HepG2 (cell line): ENCODE data around the gene ADAR. TPM values are rescaled to one million over a fixed set of nuclear protein-coding genes. Genes with fewer than 3 reads are reported as not detected.
A peak's percentile ranks its signal among the peaks of the same experiment; 100 is the strongest.

ENCODE experiments used
- ATAC-seq: fragments of 200-7000 bp; cut with Tn5 transposase; 3 replicates; pipeline ENCODE4 v1.9.1; 2020; ENCODE audit warnings: mild to moderate bottlenecking, moderate library complexity
- BruUV-seq: library from RNA; stranded (reverse); fragments of 400-500 nt; replicated peaks from 2 replicates; lab custom pipeline; 2021; lab: Mats Ljungman, UMichigan
- CTCF ChIA-PET: fragments of 300-600 bp; formaldehyde crosslinking; extraction: SDS; loops from one replicate; lab custom pipeline; 2021; ENCODE audit warnings: low total read pairs, inconsistent platforms, low intra/inter-chr PET ratio; lab: Yijun Ruan, JAX
- POLR2A ChIA-PET: fragments of 350-600 bp; sonication (Branson Sonifier 250); formaldehyde crosslinking; loops from one replicate; lab custom pipeline; 2020; ENCODE audit warnings: antibody characterized with exemption, inconsistent platforms; lab: Yijun Ruan, JAX
- DNase-seq: peaks from one replicate; pipeline ENCODE4 v3.0.0-alpha.2; 2015; ENCODE audit warnings: low spot score
- FAIRE-seq: peaks from 3 replicates; lab custom pipeline; 2011; peaks lifted over from hg19 to GRCh38; lab: Jason Lieb, UNC
- H2AFZ ChIP-seq: one replicate; pipeline ENCODE4 v1.6.1; 2011; ENCODE audit warnings: low read length, inconsistent platforms
- H3K27ac ChIP-seq: fragments of 300-600 bp; 3 replicates; pipeline ENCODE4 v1.8.0; 2011; ENCODE audit warnings: mixed run types, mild to moderate bottlenecking, mixed read lengths, low read length, inconsistent platforms; ENCODE audit not compliant: insufficient read depth; ENCODE audit errors: extremely low read length
- H3K27me3 ChIP-seq, 2 experiments: fragments of 200-600 bp in 1 of 2; 2 replicates in 1 of 2; 3 replicates in 1 of 2; pipeline versions ENCODE4 v1.6.0 to v1.8.0; 2011; ENCODE audit warnings: low read length in 2 of 2, mild to moderate bottlenecking in 2 of 2, moderate library complexity in 2 of 2, inconsistent platforms in 1 of 2; ENCODE audit not compliant: insufficient read depth in 2 of 2, control insufficient read depth in 1 of 2
- H3K36me3 ChIP-seq, 2 experiments: fragments of 200-600 bp in 1 of 2; replicated peaks in 1 of 2; 2 replicates in 1 of 2; 3 replicates in 1 of 2; pipeline versions ENCODE4 v1.5.1 to v1.8.0; 2011; ENCODE audit warnings: low read length in 2 of 2, inconsistent platforms in 1 of 2; ENCODE audit not compliant: insufficient read depth in 2 of 2, control insufficient read depth in 1 of 2
- H3K4me1 ChIP-seq: 2 replicates; pipeline ENCODE4 v1.5.1; 2012; ENCODE audit warnings: low read length, inconsistent platforms; ENCODE audit not compliant: insufficient read depth
- H3K4me2 ChIP-seq: 2 replicates; pipeline ENCODE4 v1.6.0; 2011; ENCODE audit warnings: low read depth, low read length, inconsistent platforms
- H3K4me3 ChIP-seq, 3 experiments: fragments of 200-600 bp in 1 of 3; sonication (generic), shearing (Covaris generic) in 1 of 3; replicated peaks in 1 of 3; 2 replicates each; pipeline ENCODE4 v1.5.1; 2011 to 2016; ENCODE audit warnings: low read length in 3 of 3, inconsistent platforms in 2 of 3, low read depth in 2 of 3, mild to moderate bottlenecking in 2 of 3, control low read depth in 1 of 3, mixed read lengths in 1 of 3; ENCODE audit not compliant: insufficient read depth in 1 of 3
- H3K79me2 ChIP-seq: one replicate; pipeline ENCODE4 v1.6.1; 2011; ENCODE audit warnings: low read length, inconsistent platforms; ENCODE audit not compliant: insufficient read depth
- H3K9ac ChIP-seq: 2 replicates; pipeline ENCODE4 v1.6.0; 2011; ENCODE audit warnings: mild to moderate bottlenecking, low read depth, low read length, inconsistent platforms; ENCODE audit not compliant: insufficient read depth
- H3K9me3 ChIP-seq: 2 replicates; pipeline ENCODE4 v1.5.1; 2012; ENCODE audit warnings: mild to moderate bottlenecking, low read length
- H4K20me1 ChIP-seq: 2 replicates; pipeline ENCODE4 v1.6.0; 2011; ENCODE audit warnings: inconsistent platforms, mild to moderate bottlenecking, low read length, moderate library complexity; ENCODE audit not compliant: insufficient read depth
- DMAP1 ChIP-seq: IDR thresholded peaks from 2 replicates; pipeline ENCODE4 v1.6.1; 2016
- DR1 ChIP-seq: sonication (generic); formaldehyde crosslinking; IDR thresholded peaks from 2 replicates; pipeline ENCODE4 v1.8.0; 2021; ENCODE audit warnings: mild to moderate bottlenecking, missing genetic modification reagents, inconsistent platforms
- MTA3 ChIP-seq: sonication (generic); formaldehyde crosslinking; IDR thresholded peaks from 2 replicates; pipeline ENCODE4 v1.4.0; 2020; ENCODE audit warnings: missing genetic modification reagents
- NCOA1 ChIP-seq: sonication (generic); formaldehyde crosslinking; IDR thresholded peaks from 2 replicates; pipeline ENCODE4 v1.9.0; 2021; ENCODE audit warnings: missing genetic modification reagents
- NKX3-1 ChIP-seq: sonication (generic); formaldehyde crosslinking; IDR thresholded peaks from 2 replicates; pipeline ENCODE4 v1.5.0; 2020; ENCODE audit warnings: missing genetic modification reagents
- SALL1 ChIP-seq: sonication (generic); formaldehyde crosslinking; IDR thresholded peaks from 2 replicates; pipeline ENCODE4 v1.8.0; 2022; ENCODE audit warnings: mild to moderate bottlenecking, missing genetic modification reagents
- SIN3B ChIP-seq: fragments of 150-350 bp; IDR thresholded peaks from 2 replicates; pipeline ENCODE4 v1.6.1; 2014; ENCODE audit warnings: low read length
- SKIL ChIP-seq: sonication (generic); formaldehyde crosslinking; IDR thresholded peaks from 2 replicates; pipeline ENCODE4 v1.8.0; 2022; ENCODE audit warnings: missing genetic modification reagents, mild to moderate bottlenecking, moderate library complexity, borderline replicate concordance
- STAT6 ChIP-seq: sonication (generic); formaldehyde crosslinking; IDR thresholded peaks from 2 replicates; pipeline ENCODE4 v1.4.0; 2020; ENCODE audit warnings: missing genetic modification reagents, mild to moderate bottlenecking, borderline replicate concordance
- ZEB1 ChIP-seq: IDR thresholded peaks from 2 replicates; pipeline ENCODE4 v1.6.1; 2012; ENCODE audit warnings: mild to moderate bottlenecking, low read depth, inconsistent platforms; ENCODE audit not compliant: insufficient replicate concordance
- ZNF264 ChIP-seq: sonication (generic); formaldehyde crosslinking; IDR thresholded peaks from 2 replicates; pipeline ENCODE4 v1.4.0; 2020; ENCODE audit warnings: missing genetic modification reagents
- ZNF282 ChIP-seq: fragments of 450-650 bp; IDR thresholded peaks from 2 replicates; pipeline ENCODE4 v1.6.1; 2018; ENCODE audit not compliant: partially characterized antibody
- ZNF414 ChIP-seq: sonication (generic); formaldehyde crosslinking; IDR thresholded peaks from 2 replicates; pipeline ENCODE4 v1.5.0; 2020; ENCODE audit warnings: missing genetic modification reagents
- WGBS: methylation state at CpG from one replicate; pipeline ENCODE4 v1.1.6; 2017; ENCODE audit warnings: low lambda C conversion rate; 5-methylcytosine and 5-hydroxymethylcytosine counted together
- in situ Hi-C: cut with HindIII; loops from 2 replicates; pipeline ENCODE4 v1.10.0; 2017; ENCODE audit warnings: low pct_unique_long_range_greater_than_20kb; ENCODE audit not compliant: extremely low pct_ligation_motif_present
- intact Hi-C: fragments of 100-400 bp; cut with micrococcal nuclease; formaldehyde crosslinking; loops from one replicate; pipeline ENCODE4 v1.10.0; 2022; ENCODE audit not compliant: unreplicated experiment
- polyA plus RNA-seq, 8 experiments: library from polyadenylated mRNA; depleted of rRNA in 3 of 8; stranded (reverse) in 7 of 8; unstranded in 1 of 8; fragments of >200 nt; fragmentation: Illumina TruSeq in 4 of 8; extraction: Trizol in 4 of 8; gene quantifications; 2 replicates each; pipeline versions ENCODE4 v1.2.1 to v1.2.3, GENCODE V29; 2011 to 2016; ENCODE audit warnings: low read depth in 4 of 8, missing spikeins in 1 of 8, mixed read lengths in 1 of 8; ENCODE audit not compliant: insufficient read depth in 1 of 8
- total RNA-seq, 5 experiments: library from RNA; depleted of rRNA; stranded (reverse); fragments of >200 nt; fragmentation: Illumina TruSeq; extraction: Trizol; gene quantifications; 2 replicates each; pipeline ENCODE4 v1.2.3, GENCODE V29; 2016; ENCODE audit warnings: low read depth in 1 of 5
- TF ChIP-seq, protein P1 (sequence below): sonication (generic); formaldehyde crosslinking; IDR thresholded peaks from 2 replicates; pipeline ENCODE4 v1.4.0; 2020; ENCODE audit warnings: mild to moderate bottlenecking, low read depth, missing genetic modification reagents
- TF ChIP-seq, protein P2 (sequence below): sonication (generic); formaldehyde crosslinking; IDR thresholded peaks from 2 replicates; pipeline ENCODE4 v1.8.0; 2022; ENCODE audit warnings: mild to moderate bottlenecking, missing genetic modification reagents, moderate library complexity

ADAR gene
- total and polyA plus RNA-seq, 2 of the 13 experiments (the other 11 are each of a cell fraction or from before 2014, with no cell fraction given): 70.8 to 86.2 TPM

DNA sequence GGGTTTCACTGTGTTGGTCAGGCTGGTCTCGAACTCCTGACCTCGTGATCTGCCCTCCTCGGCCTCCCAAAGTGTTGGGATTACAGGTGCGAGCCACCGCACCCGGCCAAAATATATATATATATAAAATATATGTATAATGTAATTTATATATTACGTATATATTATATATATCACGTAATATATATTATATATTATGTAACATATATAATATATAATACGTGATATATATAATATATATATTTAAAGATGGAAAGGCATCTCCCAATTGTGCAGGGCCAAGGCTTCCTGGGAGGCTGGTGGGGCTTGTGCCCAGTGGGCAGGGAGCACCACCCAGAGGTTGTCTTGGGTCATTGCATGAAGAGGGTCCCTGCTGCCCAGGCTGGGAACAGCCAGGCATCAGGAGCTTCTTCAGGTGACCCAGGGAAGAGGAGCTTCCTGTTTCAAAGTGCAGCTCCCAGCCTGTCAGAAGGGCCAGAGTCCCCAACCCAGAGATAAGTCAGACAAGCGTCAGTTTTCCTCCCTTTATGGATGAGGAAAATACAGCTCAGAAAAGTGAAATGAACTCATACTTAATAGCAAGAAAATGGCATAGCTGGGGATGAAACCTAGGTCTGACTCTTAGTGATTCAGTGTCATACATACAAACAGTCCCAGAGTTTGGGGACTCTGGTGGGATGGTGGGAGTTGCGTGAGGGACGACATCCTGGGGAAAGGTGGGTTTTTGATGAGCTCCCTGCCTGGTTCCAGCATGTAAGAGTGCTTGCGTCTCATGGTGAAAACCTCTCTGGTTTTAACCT, 61.5 kb downstream of the ADAR start (continued):
- TF ChIP-seq, protein P1, sequence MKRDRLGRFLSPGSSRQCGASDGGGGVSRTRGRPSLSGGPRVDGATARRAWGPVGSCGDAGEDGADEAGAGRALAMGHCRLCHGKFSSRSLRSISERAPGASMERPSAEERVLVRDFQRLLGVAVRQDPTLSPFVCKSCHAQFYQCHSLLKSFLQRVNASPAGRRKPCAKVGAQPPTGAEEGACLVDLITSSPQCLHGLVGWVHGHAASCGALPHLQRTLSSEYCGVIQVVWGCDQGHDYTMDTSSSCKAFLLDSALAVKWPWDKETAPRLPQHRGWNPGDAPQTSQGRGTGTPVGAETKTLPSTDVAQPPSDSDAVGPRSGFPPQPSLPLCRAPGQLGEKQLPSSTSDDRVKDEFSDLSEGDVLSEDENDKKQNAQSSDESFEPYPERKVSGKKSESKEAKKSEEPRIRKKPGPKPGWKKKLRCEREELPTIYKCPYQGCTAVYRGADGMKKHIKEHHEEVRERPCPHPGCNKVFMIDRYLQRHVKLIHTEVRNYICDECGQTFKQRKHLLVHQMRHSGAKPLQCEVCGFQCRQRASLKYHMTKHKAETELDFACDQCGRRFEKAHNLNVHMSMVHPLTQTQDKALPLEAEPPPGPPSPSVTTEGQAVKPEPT (CRISPR knock-in tag): no peak
- no peak for TF ChIP-seq MTA3
- no peak for TF ChIP-seq NCOA1
- 0 out of 2 replicates have a peak, but pooled peaks have one; percentile 28 for TF ChIP-seq SALL1 (CRISPR knock-in tag)
- TF ChIP-seq, protein P2, sequence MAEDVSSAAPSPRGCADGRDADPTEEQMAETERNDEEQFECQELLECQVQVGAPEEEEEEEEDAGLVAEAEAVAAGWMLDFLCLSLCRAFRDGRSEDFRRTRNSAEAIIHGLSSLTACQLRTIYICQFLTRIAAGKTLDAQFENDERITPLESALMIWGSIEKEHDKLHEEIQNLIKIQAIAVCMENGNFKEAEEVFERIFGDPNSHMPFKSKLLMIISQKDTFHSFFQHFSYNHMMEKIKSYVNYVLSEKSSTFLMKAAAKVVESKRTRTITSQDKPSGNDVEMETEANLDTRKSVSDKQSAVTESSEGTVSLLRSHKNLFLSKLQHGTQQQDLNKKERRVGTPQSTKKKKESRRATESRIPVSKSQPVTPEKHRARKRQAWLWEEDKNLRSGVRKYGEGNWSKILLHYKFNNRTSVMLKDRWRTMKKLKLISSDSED (CRISPR knock-in tag): no peak
- no peak for TF ChIP-seq NKX3-1 (CRISPR knock-in tag)
- no peak for TF ChIP-seq DR1 (CRISPR knock-in tag)
- no peak for TF ChIP-seq DMAP1 (CRISPR knock-in tag)

DNA sequence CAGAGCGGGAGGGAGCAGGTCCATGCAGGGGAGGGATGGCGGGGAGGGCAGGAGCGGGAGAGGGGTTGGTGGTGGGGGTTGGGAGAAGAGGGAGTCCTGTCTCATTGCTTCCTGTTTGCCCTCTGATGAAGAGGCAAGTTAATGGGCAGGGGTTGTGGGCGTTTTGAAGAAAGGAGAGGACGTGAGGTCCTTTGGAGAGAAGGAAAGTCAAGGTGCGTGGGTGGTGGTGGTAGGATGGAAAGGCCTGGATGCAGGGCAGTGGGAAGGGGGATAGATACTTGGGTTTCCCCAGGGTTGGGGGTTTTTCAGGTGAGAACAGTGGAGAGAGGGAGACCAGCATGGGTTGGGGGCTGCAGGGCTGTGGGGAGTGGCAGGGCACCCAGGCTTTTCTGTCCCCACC, 66.8 kb downstream of the ADAR start:
- peaks cover 2 to 30% of the 10 kb centered on the region in 2 experiments; a peak in 4 of 5 replicates for H3K27me3 ChIP-seq
- intact Hi-C loops: no loop called here
- H3K4me1 ChIP-seq: no peaks in the 10 kb centered on the region
- H3K9me3 ChIP-seq: no peaks in the 10 kb centered on the region
- POLR2A ChIA-PET: no interaction called here
- 19% methylated on average over 6 of the region's 6 CpGs for WGBS
- no peaks in the 10 kb centered on the region for H4K20me1 ChIP-seq
- CTCF ChIA-PET: no interaction called here
- H3K4me2 ChIP-seq: no peak overlapping the region
- no peak overlapping the region for H3K27ac ChIP-seq
- no peak overlapping the region for H3K4me3 ChIP-seq
- ATAC-seq (no peak), DNase-seq (no peak), FAIRE-seq (no peak)
- no peaks in the 10 kb centered on the region for H3K79me2 ChIP-seq
- no TSS peak for BruUV-seq
- H3K36me3 ChIP-seq: no peaks in the 10 kb centered on the region
- H3K9ac ChIP-seq: no peak overlapping the region
- H2AFZ ChIP-seq: no peak overlapping the region
- in situ Hi-C loops: no loop called here
- TF ChIP-seq SKIL (CRISPR knock-in tag) (no peak), ZEB1 (no peak), ZNF282 (no peak), SIN3B (no peak), ZNF264 (CRISPR knock-in tag) (no peak), ZNF414 (CRISPR knock-in tag) (no peak), STAT6 (no peak)
